ENCODE data around the gene P4HA2.

P4HA2 gene

DNA sequence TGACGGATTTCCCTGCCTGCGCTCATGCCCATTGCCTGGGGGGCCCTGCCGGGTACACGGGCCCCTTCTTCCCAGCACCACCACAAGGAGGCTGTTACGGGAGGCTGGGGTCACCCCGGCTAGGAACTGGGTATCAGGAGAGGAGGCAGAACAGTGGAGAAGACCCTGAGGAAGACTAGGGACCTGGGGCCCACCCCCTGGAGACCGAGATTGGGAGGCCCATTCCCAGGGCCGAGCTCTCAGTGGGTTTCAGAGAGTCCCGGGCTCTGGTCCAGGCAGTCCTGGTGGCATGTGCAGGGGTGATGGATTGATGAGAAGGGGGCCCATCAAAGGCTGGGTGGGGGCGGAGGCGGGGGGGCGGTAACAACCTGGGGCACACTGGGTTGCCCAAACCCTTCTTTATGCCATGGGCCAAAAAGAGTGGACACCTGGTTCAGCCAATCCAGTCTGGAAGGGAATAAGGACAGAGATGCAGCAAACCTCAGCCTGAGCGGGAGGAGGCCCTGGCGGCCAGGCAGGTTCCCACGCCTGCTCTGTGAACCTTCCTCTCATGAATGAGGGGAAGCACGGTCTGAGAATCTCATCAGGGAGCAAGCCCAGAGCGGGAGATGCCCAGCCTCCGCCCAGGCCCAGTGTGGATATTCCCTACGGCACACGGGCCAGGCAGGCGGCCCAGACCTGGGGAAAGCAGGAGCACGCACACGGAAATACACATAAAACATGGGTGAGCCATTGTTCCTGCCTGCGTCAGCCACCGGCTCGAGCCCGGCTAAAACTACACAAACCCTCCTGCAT lies 785 bp upstream of the P4HA2 start:
- H3K4me3 ChIP-seq (ENCODE audit: low read length) = peak overlapping the region; percentile 42; the same call in 1 of the 2 replicates
- no peak for TF ChIP-seq ZNF274 (IDR thresholded peaks at IDR 0.05; ENCODE audit: low read depth, low read length)

DNA sequence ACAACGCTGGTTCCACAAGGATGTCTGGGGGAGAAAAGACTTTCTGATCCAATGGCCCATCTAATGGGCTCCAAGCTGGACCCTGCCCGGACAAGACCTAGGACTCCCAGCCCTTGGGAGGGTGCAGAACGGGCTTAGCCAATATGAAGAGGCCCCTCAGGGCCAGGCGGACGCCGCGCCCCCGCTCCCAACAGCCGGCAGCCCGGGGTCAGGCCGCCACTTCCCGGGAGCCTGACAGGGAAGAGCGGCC lies 493 bp downstream of the P4HA2 start:
- no peak for TF ChIP-seq ZNF274 (IDR thresholded peaks at IDR 0.05; ENCODE audit: low read depth, low read length)
- peak overlapping the region; percentile 42; the same call in 1 of the 2 replicates for H3K4me3 ChIP-seq (ENCODE audit: low read length)

DNA sequence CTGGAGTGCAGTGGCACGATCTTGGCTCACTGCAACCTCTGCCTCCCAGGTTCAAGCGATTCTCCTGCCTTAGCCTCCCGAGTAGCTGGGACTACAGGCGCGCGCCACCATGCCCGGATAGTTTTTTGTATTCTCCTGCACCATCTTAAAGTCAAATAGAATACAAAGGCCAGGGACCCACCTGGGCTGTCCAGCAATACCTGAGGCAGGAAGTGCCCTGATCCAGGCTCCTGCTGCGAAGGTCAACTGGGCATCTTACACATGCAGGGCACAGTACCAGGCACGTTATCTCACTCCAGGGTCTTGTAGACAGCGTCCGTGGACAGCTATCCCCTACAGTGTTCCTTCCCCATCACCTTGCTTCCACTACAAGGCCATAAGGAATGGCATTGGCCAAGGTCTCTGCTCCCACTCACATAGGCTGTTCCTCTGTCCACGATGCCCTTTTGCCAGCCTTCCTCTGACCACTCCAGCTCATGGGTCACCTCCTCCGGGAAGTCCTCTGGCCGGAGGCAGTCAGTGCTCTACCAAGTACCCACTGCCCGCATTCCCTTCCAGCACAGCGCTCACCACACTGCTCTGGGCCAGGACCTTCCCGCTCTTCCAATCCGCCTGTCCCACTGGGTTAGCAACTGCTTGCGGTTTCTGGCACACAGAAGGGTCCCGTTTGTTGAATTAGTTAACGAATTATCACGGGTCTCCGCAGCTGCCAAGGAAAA lies 978 bp downstream of the P4HA2 start:
- peak overlapping the region; percentile 42; the same call in 1 of the 2 replicates for H3K4me3 ChIP-seq (ENCODE audit: low read length)
- no peak for TF ChIP-seq ZNF274 (IDR thresholded peaks at IDR 0.05; ENCODE audit: low read depth, low read length)

DNA sequence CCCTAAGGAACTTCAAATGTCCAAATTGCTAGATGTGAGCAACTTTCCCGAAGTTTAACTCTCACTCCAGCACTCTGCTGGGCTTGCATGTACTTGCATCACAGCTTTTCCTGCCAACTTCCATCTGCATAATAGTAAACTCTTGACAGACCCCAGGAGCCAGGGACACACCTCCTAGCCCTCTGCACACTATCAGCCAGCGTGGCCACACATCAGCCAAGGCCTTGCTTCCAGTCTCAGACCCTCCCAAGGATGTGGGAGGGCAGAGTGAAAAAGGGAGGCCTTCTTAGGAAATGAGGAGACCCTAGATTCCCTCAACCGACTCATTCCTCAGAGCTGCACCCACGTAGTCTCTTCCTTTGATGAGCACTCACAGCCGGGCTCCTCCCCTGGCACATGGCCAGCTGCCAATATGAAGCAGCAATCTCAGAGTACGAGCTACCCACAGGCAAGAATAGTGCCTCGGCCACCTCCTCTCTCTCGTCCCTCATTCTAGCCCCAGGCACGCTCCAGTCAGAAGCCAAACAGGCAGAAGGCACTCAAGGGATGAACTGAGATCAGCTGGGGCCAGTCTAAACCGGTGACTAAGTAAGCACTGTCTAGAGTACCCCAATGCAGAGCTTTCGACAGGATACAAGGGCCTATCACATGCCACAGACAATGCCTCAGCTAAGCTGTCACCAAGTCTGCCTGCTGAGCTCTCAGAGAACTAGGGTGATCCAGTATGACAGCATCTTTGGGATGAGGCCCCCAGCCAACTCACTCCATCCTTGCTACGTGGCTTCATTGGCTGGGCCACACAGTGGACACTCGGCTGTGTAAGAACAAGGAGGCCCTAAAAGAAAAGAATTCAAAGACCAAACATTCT lies 2.3 kb downstream of the P4HA2 start:
- no peak overlapping the region for H3K4me3 ChIP-seq (ENCODE audit: low read length)
- TF ChIP-seq ZNF274 (IDR thresholded peaks at IDR 0.05; ENCODE audit: low read depth, low read length) = no peak

DNA sequence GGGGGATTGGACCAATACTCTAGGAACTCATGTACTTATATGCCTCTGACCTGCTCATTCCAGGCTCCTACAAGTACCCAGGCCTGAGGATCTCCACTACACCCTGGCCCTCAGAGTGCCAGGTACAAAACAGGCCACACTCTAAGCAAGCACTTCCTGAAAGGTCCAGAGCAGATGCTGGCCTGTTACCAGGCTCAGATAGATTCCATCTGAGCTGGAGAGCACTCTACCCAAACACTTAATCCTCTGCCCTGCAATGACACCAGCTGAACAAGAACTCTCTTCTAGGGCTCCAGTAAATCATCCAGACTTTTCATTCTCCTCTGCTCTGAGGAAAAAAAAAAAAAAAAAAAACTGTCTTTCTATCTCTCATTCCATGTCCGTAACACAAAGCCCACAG lies 2.9 kb downstream of the P4HA2 start:
- H3K4me3 ChIP-seq (ENCODE audit: low read length) = no peak overlapping the region

DNA sequence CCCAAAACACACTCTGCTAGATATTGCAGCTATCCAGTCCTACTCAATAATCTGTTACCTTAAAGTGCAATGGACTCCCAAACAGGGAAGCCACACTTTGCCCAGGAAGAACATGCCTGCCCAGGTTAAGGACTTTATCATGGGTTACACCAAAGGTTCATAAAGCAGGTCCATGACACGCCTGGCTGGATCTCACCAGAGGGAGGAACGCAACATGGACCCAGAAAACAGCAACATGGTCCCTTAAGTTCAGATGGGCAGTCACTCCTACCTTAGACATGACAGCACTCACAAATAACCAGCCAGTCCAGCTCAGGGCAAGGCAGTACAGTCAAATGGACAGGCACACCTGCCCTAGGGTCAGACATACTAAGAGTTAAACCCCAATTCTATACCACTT lies 3.8 kb downstream of the P4HA2 start:
- H3K4me3 ChIP-seq (ENCODE audit: low read length) = no peak overlapping the region
- TF ChIP-seq ZNF274 (IDR thresholded peaks at IDR 0.05; ENCODE audit: low read depth, low read length) = no peak

More for the DNA sequence above, 2.9 kb downstream of the P4HA2 start:
- no peak for TF ChIP-seq ZNF274 (IDR thresholded peaks at IDR 0.05; ENCODE audit: low read depth, low read length)

DNA sequence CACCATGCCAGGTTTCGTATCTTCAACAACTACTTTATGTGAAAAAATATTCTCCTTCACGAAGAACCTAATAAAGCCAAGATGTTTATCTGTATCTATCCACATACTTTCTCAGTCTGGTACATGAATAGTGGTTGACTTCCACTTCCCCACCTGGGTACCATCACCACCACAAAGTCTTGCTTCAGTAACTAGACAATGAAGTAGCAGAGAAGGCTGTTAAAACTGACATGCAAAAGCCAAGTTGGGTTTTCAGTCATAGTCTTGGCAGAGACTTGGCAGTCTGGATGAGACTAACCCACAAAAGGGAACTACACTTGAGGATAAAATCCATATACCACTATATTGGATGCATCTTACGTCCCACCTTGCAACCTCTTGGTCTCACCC lies 5.0 kb downstream of the P4HA2 start:
- TF ChIP-seq ZNF274 (IDR thresholded peaks at IDR 0.05; ENCODE audit: low read depth, low read length) = no peak
- H3K4me3 ChIP-seq (ENCODE audit: low read length) = no peak overlapping the region

DNA sequence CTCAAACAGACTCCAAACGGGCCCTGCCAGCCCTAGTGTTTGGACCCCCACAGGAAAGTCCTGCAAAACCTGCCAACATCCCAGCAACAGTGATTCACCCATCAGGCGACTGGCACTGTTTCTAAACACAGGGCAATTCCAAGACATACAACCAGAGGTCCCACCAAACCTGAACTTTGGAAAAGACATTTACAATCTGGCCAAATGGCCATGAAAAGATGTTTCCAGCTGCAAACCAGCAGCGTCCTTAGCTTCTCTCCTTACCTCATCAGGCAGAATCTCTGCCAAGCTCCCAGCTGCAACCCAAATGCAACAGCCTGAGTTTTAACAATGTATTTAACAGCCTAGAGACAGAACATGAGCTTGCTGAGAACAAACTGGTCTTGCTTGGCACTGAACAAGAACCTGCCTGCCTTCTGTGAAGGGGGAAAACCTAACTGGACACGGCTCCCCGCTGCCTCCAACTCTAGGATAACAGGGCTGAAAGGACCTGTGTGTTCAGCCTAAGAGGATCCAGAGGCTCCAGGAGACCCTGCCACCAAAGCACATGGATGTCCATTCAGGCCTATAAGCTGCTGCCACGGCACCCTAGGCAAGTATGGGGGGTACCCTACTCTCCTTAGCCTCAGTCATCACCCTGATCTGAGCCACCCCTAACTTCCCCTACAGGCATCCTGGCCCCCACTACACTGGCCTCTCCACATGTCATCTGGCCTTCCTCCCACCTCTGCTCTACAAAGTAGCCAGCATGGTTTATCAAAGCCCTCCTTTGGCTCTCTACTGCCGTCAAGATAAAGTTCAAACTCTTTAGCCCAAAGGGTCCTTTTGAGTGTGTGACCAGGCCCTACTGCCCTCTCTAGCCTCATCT lies 5.6 kb downstream of the P4HA2 start:
- no peak overlapping the region for H3K4me3 ChIP-seq (ENCODE audit: low read length)
- no peak for TF ChIP-seq ZNF274 (IDR thresholded peaks at IDR 0.05; ENCODE audit: low read depth, low read length)

DNA sequence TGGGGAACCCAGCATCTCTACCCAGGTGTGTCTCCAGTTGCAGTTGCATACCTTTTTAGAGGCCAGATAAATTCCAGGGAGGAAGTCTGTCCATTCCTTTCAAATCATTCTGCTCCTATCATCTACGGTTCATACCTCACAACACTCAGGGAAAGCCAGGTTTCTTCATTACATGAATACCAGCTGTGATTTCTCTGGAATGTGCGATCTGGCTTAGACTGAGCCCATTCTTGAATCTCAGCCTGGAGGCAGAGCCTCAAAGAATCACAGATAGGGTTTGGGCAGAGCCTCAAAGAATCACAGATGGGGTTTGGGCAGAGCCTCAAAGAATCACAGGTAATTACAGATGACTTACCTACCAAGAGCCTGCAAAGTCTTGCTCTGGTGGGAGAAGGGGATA lies 7.2 kb downstream of the P4HA2 start:
- no peak overlapping the region for H3K4me3 ChIP-seq (ENCODE audit: low read length)
- TF ChIP-seq ZNF274 (IDR thresholded peaks at IDR 0.05; ENCODE audit: low read depth, low read length) = no peak

DNA sequence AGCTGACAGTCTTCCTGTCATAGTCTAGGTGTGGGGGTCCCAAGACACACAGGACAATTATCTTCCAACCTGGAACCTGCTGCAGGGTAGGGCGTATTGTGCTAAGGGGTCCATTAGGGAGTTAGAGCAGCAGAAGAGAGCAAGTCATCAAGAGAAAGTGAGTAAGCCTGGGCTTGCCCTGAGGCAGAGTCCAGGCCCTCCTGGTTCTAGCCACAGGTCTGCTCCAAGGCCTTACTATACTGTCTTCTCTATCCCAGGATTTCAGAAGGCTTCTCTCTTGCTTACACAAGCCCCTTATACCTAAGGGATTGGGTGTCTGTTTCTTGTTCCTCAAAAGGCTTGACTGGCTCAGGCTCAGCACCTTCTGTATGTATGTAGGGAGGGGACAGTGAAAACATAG lies 7.7 kb downstream of the P4HA2 start:
- TF ChIP-seq ZNF274 (IDR thresholded peaks at IDR 0.05; ENCODE audit: low read depth, low read length) = no peak

DNA sequence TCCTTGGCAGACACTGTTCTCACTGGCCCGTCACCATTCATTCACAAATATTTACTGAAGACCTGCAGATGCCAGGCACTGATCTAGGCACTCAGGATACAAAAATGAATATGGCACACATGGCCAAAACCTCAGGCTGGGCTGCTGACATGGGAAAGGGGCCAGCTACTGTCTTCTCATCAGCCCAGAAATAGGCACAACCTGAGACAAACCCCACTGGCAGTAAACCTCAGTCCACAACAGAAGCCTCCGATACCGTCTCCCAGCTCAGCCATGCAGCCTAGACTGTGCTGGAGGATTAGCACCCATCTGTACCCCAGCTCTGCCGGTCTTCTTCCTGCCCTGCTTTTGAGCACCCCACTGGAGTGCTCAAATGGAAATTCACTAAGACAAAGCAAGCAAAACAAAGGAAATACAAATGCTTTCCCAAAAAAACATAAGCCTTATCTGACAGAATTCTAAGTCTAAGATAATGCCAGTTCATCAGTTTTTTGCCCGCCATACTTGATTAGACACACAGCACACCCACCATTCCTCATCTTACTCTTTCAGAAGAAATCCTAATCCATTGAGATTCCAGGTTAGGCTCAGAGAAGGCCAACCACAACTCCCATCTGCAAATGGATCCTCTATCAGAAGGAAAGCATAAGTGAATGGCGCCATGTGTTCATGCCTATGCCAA lies 8.2 kb downstream of the P4HA2 start:
- no peak overlapping the region for H3K4me3 ChIP-seq (ENCODE audit: low read length)
- TF ChIP-seq ZNF274 (IDR thresholded peaks at IDR 0.05; ENCODE audit: low read depth, low read length) = no peak

More for the DNA sequence above, 7.7 kb downstream of the P4HA2 start:
- no peak overlapping the region for H3K4me3 ChIP-seq (ENCODE audit: low read length)

DNA sequence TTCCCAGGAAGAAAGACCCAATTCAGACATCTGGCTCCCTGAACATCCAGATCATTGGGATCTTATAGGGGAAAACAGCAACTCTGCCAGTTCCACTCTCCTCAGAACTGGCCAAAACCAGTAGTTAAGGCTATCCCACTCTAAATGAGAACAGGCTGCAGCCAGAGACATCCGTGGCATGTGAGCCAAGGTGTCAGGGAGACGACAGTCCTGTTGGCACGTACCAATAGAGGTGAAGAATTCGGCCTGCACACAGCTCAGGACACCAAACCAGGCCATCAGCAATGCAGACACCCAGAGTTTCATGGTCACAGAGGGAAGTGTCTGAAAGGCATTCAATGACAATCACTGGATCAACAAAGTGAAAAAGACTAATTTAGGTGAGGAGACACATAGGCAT lies 9.3 kb downstream of the P4HA2 start:
- no peak for TF ChIP-seq ZNF274 (IDR thresholded peaks at IDR 0.05; ENCODE audit: low read depth, low read length)
- no peak overlapping the region for H3K4me3 ChIP-seq (ENCODE audit: low read length)

DNA sequence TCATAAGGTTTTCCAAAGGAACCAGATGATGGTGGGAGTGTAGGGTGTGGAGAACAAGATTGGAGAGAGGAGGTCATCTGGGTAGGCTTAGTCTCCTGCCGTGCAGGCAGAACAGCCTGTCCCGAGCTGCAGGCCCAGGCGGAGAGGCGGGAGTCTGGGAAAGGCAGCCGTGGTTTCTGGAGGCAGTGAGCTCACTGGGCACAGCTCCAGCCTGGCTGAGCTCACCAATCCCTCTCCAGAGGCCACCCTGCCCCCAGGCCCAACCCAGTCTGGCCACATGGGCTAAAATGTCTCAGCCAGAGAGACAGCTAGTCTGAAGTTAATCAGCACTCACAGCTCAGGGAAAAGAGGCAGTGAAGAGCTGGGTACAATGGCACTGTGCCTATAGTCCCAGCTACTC lies 12.3 kb downstream of the P4HA2 start:
- TF ChIP-seq ZNF274 (IDR thresholded peaks at IDR 0.05; ENCODE audit: low read depth, low read length) = no peak
- no peak overlapping the region for H3K4me3 ChIP-seq (ENCODE audit: low read length)

All from GM08714 (cell line).